Retinal pigment epithelial cell (primary cell): ENCODE data around the gene PKNOX2.

Source experiments
- DNase-seq: peaks from one replicate; pipeline ENCODE4 v3.0.0-alpha.2; 2010; ENCODE audit warnings: low read depth
- H3K4me3 ChIP-seq: 2 replicates; pipeline ENCODE4 v1.5.1; 2011; ENCODE audit warnings: mild to moderate bottlenecking, low read length, control low read depth, moderate library complexity
- CTCF ChIP-seq: conservative IDR thresholded peaks from 2 replicates; pipeline ENCODE4 v1.5.1; 2011; ENCODE audit warnings: low read depth, low read length, control low read depth, inconsistent platforms

Gene PKNOX2

GRCh38 chr11:125345421-125346178, 181.0 kb downstream of the PKNOX2 start:
- TF ChIP-seq CTCF, result peak; percentile 90
- DNase-seq, result no peak
- no peak overlapping the region for H3K4me3 ChIP-seq

- no peak overlapping the region for H3K4me3 ChIP-seq
- DNase-seq, result no peak
- no peak for TF ChIP-seq CTCF
These were observed 181.6 kb downstream of the PKNOX2 start for GRCh38 chr11:125346179-125346530.

- no peak for DNase-seq
- H3K4me3 ChIP-seq, result no peak overlapping the region
- no peak for TF ChIP-seq CTCF
These were observed 182.2 kb downstream of the PKNOX2 start for GRCh38 chr11:125346565-125347260.

GRCh38 chr11:125347261-125347585, 182.7 kb downstream of the PKNOX2 start:
- H3K4me3 ChIP-seq, result no peak overlapping the region
- DNase-seq, result no peak
- TF ChIP-seq CTCF, result no peak

GRCh38 chr11:125348141-125348651, 183.6 kb downstream of the PKNOX2 start:
- H3K4me3 ChIP-seq, result no peak overlapping the region
- DNase-seq, result no peak
- TF ChIP-seq CTCF, result no peak

- H3K4me3 ChIP-seq, result no peak overlapping the region
- DNase-seq, result no peak
- TF ChIP-seq CTCF, result peak; percentile 98
These were observed 184.2 kb downstream of the PKNOX2 start for GRCh38 chr11:125348674-125349309.
